Measurements from ENCODE around the gene AGAP5. TPM values are rescaled to one million over a fixed set of nuclear protein-coding genes. Genes with fewer than 3 reads are reported as not detected.

AGAP5 gene
- total and polyA plus RNA-seq, 9 of the 15 experiments (the other 6 are each of a cell fraction or from before 2014, with no cell fraction given) = 0.32 to 7.5 (median 5.3) TPM

DNA sequence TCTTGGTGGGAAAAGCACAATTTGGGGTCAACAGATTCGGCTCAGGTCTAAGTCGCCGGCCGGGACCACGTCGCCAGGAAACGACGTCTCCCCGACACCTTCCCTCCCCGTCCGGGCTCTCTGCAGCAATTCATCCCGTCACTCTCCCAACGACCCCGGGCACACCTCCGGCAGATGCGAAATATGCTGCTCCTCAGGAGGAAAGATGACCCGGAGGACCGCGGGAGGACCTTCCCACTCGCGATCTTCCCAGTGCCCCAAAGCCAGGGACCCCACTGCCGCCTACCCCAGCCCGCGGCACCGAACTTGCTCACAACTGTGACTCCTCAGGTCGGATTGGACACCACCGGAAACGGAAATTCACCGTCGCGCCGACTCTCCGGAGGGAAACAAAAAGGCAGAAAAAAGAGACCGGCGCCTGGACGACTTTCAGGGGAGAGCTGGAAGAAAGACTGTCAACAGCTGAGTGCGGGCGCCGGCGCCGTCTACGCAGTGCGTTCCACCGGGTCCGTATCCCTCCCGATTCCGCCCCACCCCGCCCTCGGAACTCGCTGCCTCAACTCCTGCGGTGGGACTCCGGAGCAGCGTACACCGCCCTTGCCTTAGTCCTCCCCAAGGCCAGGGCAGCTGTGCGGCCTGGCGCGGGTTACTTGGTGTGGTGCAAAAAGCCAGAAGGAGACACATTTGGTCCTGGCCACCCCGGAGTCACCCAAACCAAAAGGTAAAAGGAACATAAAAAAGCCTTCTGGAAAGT is 32.4 kb upstream of the AGAP5 start (continued):
- TF ChIP-seq, protein P1, sequence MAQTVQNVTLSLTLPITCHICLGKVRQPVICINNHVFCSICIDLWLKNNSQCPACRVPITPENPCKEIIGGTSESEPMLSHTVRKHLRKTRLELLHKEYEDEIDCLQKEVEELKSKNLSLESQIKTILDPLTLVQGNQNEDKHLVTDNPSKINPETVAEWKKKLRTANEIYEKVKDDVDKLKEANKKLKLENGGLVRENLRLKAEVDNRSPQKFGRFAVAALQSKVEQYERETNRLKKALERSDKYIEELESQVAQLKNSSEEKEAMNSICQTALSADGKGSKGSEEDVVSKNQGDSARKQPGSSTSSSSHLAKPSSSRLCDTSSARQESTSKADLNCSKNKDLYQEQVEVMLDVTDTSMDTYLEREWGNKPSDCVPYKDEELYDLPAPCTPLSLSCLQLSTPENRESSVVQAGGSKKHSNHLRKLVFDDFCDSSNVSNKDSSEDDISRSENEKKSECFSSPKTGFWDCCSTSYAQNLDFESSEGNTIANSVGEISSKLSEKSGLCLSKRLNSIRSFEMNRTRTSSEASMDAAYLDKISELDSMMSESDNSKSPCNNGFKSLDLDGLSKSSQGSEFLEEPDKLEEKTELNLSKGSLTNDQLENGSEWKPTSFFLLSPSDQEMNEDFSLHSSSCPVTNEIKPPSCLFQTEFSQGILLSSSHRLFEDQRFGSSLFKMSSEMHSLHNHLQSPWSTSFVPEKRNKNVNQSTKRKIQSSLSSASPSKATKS (CRISPR knock-in tag; IDR thresholded peaks at IDR 0.05) = no peak
- TF ChIP-seq CHD2 (IDR thresholded peaks at IDR 0.05; ENCODE audit: low read depth, low read length) (no peak), PML (IDR thresholded peaks at IDR 0.05; ENCODE audit: low read length) (peak; percentile 92), NFE2L1 (tag; IDR thresholded peaks at IDR 0.05; ENCODE audit: borderline replicate concordance, low read depth) (no peak), SMARCA5 (IDR thresholded peaks at IDR 0.05) (no peak), ZC3H4 (CRISPR knock-in tag; IDR thresholded peaks at IDR 0.05; ENCODE audit: borderline replicate concordance) (no peak), TSC22D4 (tag; IDR thresholded peaks at IDR 0.05) (no peak), DACH1 (IDR thresholded peaks at IDR 0.05; ENCODE audit: partially characterized antibody) (peak; percentile 83), ZNF24 (IDR thresholded peaks at IDR 0.05) (no peak), KAT2B (IDR thresholded peaks at IDR 0.05; ENCODE audit: low read depth, low read length) (no peak), ETV5 (CRISPR knock-in tag; IDR thresholded peaks at IDR 0.05; ENCODE audit: low read depth) (no peak; the same call in 1 of the 2 replicates), LARP7 (IDR thresholded peaks at IDR 0.05) (peak; percentile 78; the same call in 1 of the 2 replicates), KLF1 (tag; IDR thresholded peaks at IDR 0.05) (peak; percentile 56; the same call in 1 of the 2 replicates), TEAD4 (IDR thresholded peaks at IDR 0.05; ENCODE audit: low read length) (no peak), TEAD4 (CRISPR knock-in tag; IDR thresholded peaks at IDR 0.05; ENCODE audit: borderline replicate concordance) (no peak), MAFK (IDR thresholded peaks at IDR 0.05; ENCODE audit: low read length) (peak; percentile 6; the same call in 1 of the 2 replicates), ZNF324 (CRISPR knock-in tag; IDR thresholded peaks at IDR 0.05) (no peak), HIVEP1 (CRISPR knock-in tag; IDR thresholded peaks at IDR 0.05) (no peak), NR2F6 (CRISPR knock-in tag; IDR thresholded peaks at IDR 0.05) (no peak), ZFP1 (CRISPR knock-in tag; IDR thresholded peaks at IDR 0.05) (no peak), ZC3H8 (IDR thresholded peaks at IDR 0.05) (no peak), DMBX1 (CRISPR knock-in tag; IDR thresholded peaks at IDR 0.05; ENCODE audit: borderline replicate concordance) (no peak), CREB1 (IDR thresholded peaks at IDR 0.05) (peak; percentile 94), CREB1 (CRISPR knock-in tag; IDR thresholded peaks at IDR 0.05) (peak; percentile 93), HDAC6 (IDR thresholded peaks at IDR 0.05; ENCODE audit: low read depth, low read length) (no peak), NCOA1 (IDR thresholded peaks at IDR 0.05; ENCODE audit: low read depth) (peak; percentile 99), CC2D1A (IDR thresholded peaks at IDR 0.05) (peak; percentile 97)
- TF ChIP-seq, protein P2, sequence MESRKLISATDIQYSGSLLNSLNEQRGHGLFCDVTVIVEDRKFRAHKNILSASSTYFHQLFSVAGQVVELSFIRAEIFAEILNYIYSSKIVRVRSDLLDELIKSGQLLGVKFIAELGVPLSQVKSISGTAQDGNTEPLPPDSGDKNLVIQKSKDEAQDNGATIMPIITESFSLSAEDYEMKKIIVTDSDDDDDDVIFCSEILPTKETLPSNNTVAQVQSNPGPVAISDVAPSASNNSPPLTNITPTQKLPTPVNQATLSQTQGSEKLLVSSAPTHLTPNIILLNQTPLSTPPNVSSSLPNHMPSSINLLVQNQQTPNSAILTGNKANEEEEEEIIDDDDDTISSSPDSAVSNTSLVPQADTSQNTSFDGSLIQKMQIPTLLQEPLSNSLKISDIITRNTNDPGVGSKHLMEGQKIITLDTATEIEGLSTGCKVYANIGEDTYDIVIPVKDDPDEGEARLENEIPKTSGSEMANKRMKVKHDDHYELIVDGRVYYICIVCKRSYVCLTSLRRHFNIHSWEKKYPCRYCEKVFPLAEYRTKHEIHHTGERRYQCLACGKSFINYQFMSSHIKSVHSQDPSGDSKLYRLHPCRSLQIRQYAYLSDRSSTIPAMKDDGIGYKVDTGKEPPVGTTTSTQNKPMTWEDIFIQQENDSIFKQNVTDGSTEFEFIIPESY (CRISPR knock-in tag; IDR thresholded peaks at IDR 0.05) = peak; percentile 70
- TF ChIP-seq, protein P3, sequence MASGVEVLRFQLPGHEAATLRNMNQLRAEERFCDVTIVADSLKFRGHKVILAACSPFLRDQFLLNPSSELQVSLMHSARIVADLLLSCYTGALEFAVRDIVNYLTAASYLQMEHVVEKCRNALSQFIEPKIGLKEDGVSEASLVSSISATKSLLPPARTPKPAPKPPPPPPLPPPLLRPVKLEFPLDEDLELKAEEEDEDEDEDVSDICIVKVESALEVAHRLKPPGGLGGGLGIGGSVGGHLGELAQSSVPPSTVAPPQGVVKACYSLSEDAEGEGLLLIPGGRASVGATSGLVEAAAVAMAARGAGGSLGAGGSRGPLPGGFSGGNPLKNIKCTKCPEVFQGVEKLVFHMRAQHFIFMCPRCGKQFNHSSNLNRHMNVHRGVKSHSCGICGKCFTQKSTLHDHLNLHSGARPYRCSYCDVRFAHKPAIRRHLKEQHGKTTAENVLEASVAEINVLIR (CRISPR knock-in tag; IDR thresholded peaks at IDR 0.05) = peak; percentile 62
